Activated CD8-positive, alpha-beta memory T cell treated with anti-CD3 and anti-CD28 coated beads, Interleukin-2, amount 10 ng/mL, durations not matched to agents 7 days and 5 days (primary cell): ENCODE data around the gene PPP1R3F. TPM values are rescaled to one million over a fixed set of nuclear protein-coding genes. Genes with fewer than 3 reads are reported as not detected.

ENCODE experiments used
- ATAC-seq: fragments of 150-1000 bp; cut with Tn5 transposase; one replicate; pipeline ENCODE4 v1.10.0; 2021; ENCODE audit warnings: moderate library complexity
- CTCF ChIA-PET: fragments of 350-600 bp; sonication (Branson Sonifier 250); formaldehyde crosslinking; loops from one replicate; lab custom pipeline; 2021; ENCODE audit warnings: antibody characterized with exemption; lab: Charles Lee
- DNase-seq: peaks from one replicate; pipeline ENCODE4 v3.0.0-alpha.2; 2020
- H3K27ac Mint-ChIP-seq: one replicate; pipeline ENCODE4 v1.8.0; 2021; ENCODE audit warnings: mild to moderate bottlenecking, mixed read lengths
- H3K27me3 Mint-ChIP-seq: one replicate; pipeline ENCODE4 v1.8.0; 2021; ENCODE audit warnings: mixed read lengths
- H3K36me3 Mint-ChIP-seq: one replicate; pipeline ENCODE4 v1.8.0; 2021; ENCODE audit warnings: mild to moderate bottlenecking, mixed read lengths
- H3K4me1 Mint-ChIP-seq: one replicate; pipeline ENCODE4 v1.8.0; 2021; ENCODE audit warnings: mixed read lengths
- H3K4me3 Mint-ChIP-seq: one replicate; pipeline ENCODE4 v1.8.0; 2021; ENCODE audit warnings: mild to moderate bottlenecking, moderate library complexity, mixed read lengths
- H3K9me3 Mint-ChIP-seq: one replicate; pipeline ENCODE4 v1.8.0; 2022; ENCODE audit warnings: low read depth, mixed read lengths
- total RNA-seq, 2 experiments: library from RNA; stranded (reverse); gene quantifications; one replicate each; pipeline ENCODE4 v1.2.3, GENCODE V29; 2021

The PPP1R3F gene
- total RNA-seq, 2 experiments from 2014 or later: 13.9 to 14.4 TPM

DNA sequence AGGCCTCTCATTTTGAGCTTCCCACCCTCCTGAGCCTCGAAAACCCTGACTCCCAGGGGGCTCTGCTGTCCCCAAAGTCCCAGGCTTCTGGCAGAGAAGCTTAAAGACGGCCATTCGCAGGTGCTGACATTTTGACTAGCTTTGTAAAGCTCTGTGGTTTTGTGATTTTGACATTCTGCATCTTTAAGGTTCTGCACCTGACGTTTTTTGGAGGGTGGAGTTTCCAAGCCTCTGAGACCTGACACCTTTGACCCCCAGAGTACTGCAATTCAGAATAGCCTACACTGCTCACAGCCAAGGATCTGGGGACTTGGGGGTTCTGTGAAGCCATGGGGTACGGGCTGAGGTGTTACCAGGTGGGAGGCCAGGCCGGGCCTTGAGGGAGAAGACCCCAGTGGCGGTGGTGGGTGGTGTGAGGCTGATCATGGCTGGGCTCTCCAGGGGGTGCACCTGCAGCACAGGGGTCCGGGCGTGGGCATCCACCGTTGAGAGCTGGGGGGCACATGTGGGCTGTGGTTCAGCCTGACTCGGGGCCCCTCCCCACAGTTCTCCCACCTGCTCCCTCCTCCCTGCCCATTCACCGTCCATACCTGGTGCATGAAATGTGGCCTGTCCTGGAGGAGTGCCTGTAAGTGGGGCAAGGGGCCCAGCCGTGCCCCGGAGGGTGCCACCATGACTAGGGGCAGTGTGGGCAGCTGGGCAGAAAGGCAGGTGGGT, 12.4 kb upstream of the PPP1R3F start:
- Mint-ChIP-seq H3K36me3 (peaks cover 9% of the 10 kb centered on the region), H3K4me3 (no peak overlapping the region), H3K27ac (peak overlapping the region; percentile 43), H3K4me1 (peaks cover 23% of the 10 kb centered on the region), H3K9me3 (no peaks in the 10 kb centered on the region), H3K27me3 (no peaks in the 10 kb centered on the region)
- CTCF ChIA-PET: no interaction called here
- DNase-seq (no peak), ATAC-seq (no peak)

DNA sequence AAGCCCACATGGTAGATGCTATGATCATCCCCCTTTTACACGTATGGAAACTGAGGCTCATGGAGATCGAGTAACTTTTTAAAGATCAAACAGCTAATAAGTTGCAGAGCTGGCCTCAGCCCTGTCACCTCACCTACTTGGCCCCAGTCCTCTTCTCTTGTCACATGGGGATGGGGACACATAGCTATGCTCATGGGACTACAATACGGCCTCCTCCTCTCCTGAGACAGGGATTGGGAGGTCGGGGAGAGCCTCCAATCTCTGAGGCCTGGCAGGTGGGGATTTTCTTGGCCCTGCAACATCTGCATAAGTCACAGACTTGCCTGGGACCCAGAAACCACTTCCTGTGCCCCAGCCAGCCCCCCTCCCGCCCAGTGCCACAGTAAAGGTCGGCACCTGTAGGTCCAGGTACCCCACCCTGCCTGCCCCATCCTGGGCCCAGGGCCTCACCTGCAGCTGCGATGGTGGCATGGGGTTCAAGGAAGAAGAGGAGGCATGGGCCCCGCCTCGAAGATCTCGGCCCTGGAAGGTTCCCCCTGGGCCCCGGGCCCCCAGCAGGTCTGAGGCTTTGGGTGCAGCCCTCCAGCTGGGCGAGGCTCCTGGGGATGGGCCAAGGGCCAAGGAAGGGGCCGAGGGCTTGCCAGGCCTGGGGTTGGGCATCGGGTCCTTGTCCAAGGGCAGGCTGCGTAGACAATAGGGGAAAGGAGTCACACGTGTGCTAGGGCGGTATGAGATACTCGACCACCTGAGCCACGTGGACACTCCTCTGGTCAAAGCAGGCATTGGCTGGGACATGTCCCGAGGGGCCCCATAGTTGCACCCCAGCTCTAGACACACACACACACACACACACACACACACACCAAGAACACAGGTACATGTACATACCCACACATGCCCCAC, 11.5 kb upstream of the PPP1R3F start:
- Mint-ChIP-seq H3K27ac (peak overlapping the region; percentile 43), H3K4me3 (no peak overlapping the region), H3K4me1 (peaks cover 30% of the 10 kb centered on the region), H3K36me3 (peaks cover 6% of the 10 kb centered on the region), H3K9me3 (no peaks in the 10 kb centered on the region), H3K27me3 (no peaks in the 10 kb centered on the region)
- DNase-seq: no peak
- CTCF ChIA-PET: no interaction called here
- ATAC-seq: no peak

DNA sequence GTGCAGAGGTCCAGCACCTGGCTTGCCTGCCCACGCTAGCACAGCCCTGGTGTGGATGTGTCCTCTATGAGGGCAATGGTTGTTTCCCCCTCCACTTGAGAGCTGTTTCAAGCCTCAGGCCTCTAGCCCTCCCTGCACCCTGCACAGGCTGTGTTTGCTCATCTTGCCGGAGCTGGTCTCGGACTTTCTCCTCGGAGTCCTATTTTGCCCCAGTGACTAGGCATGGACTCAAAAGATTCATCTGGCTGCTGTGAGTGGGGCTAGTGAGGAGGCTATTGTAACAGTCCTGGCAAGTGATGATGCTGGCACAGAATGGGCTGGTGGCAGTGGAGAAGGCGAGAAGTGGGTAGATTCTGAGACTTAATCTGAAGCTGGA, 10.9 kb upstream of the PPP1R3F start:
- Mint-ChIP-seq H3K4me3 (no peak overlapping the region), H3K27ac (peak overlapping the region; percentile 53), H3K9me3 (no peaks in the 10 kb centered on the region), H3K27me3 (no peaks in the 10 kb centered on the region), H3K36me3 (peaks cover 6% of the 10 kb centered on the region), H3K4me1 (peaks cover 32% of the 10 kb centered on the region)
- CTCF ChIA-PET: no interaction called here
- DNase-seq (no peak), ATAC-seq (no peak)

DNA sequence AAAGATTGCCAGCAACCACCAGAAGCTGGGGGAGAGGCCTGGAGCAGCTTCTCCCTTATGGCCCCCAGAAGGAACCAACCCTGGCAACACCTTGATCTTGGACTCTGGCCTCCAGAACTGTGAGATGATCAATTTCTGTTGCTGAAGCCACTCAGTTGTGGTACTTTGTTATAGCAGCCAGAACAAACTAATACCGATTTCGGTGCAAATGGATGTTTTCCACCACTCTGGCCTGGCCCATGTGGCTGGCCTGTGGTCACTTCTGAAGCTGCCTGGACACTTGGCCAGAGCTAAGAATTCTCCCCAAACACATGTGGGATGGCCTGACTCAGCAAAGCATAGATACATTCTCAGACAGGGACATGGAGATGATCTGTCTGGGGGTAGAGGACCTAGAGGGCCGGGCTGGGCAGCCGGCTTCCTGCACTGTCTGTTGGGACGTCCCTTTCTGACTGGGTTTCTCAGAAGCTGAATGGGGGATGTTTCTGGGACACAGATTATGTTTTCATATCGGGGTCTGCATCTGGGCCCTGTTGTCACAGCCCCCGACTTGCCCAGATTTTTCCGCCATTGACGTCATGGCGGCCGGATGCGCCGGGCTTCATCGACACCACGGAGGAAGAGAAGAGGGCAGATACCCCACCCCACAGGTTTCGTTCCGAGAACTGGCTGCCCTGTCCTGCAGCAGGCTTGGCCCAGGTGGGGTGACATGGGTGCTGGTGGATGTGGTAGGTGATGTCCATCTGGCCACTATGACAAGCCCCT, 9.2 kb upstream of the PPP1R3F start:
- CTCF ChIA-PET: no interaction called here
- Mint-ChIP-seq H3K4me3 (no peak overlapping the region), H3K27me3 (no peaks in the 10 kb centered on the region), H3K4me1 (peaks cover 46% of the 10 kb centered on the region), H3K9me3 (no peaks in the 10 kb centered on the region), H3K36me3 (peaks cover 6% of the 10 kb centered on the region), H3K27ac (peak overlapping the region; percentile 55)
- DNase-seq (no peak), ATAC-seq (no peak)

DNA sequence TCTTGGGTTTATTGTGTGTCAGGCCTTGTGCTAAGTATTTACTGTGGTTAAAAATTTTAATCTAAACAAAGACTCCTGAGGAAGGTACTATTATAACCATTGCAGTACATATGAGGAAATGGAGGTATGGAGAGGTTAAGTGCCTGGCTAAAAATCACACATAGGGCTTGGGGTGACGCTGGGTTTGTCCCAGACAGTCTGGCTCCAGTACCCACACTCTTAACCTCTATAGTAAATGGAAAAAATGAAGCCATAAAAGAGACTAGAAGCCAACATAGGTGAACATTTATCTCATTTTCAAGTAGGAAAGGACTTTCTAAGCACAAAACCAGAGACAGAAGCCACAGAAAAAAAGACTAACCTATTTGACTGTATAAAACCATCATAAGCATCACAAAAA, 7.0 kb upstream of the PPP1R3F start:
- H3K4me3 Mint-ChIP-seq: peak overlapping the region; percentile 82
- H3K36me3 Mint-ChIP-seq: peaks cover 6% of the 10 kb centered on the region
- no peaks in the 10 kb centered on the region for H3K27me3 Mint-ChIP-seq
- peaks cover 53% of the 10 kb centered on the region for H3K4me1 Mint-ChIP-seq
- DNase-seq (no peak), ATAC-seq (no peak)
- H3K9me3 Mint-ChIP-seq: no peaks in the 10 kb centered on the region
- CTCF ChIA-PET: no interaction called here
- peak overlapping the region; percentile 72 for H3K27ac Mint-ChIP-seq

DNA sequence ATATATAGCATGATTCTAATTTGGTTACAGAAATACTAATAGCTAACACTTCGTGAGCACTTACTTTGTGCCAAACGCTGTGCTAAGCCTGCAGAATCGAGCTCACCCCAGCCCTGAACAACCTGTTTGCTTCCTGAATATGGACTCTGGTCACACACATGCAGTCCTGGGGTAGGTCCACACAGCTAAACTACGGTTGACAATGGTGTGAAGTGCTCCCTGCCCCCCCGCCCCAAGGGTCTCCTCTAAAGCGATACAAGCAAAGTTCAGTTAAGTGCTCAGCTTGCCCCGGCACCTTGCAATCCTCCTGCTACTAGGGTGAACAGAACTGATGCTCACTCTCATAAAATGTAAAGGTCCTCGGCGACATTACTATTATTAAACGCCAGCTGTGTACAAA, 6.0 kb upstream of the PPP1R3F start:
- CTCF ChIA-PET: no interaction called here
- peak overlapping the region; percentile 83 for H3K27ac Mint-ChIP-seq
- peak overlapping the region; percentile 82 for H3K4me3 Mint-ChIP-seq
- no peak for DNase-seq
- H3K27me3 Mint-ChIP-seq: no peaks in the 10 kb centered on the region
- peaks cover 55% of the 10 kb centered on the region for H3K4me1 Mint-ChIP-seq
- no peaks in the 10 kb centered on the region for H3K9me3 Mint-ChIP-seq
- ATAC-seq: no peak
- peaks cover 6% of the 10 kb centered on the region for H3K36me3 Mint-ChIP-seq

DNA sequence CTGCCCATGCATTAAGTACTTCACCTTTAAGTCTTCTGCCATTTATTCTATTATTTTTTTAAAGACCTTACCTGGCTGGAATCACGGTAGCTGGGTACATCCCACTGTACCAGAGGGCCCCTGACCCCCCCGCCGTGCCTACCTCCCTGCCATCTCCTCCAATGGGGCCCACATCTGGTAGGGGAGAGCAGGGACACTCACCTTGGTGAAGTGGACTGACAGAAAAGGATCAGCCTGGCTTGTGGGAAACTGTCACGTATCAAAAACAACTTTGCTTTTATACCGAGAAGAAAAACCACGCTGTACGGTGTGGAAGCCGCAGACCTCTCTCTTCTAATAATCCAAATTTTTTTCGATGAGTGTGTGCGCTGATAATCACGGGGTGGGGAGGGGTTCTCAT, 5.1 kb upstream of the PPP1R3F start, which contains the start of gene FOXP3:
FOXP3 (minus strand) TSS at position 251 of the 400 bp plus-strand sequence. CDS start 6,205 bp downstream, outside the sequence.
- Mint-ChIP-seq H3K27ac (peak within 1 kb of the TSS; percentile 83), H3K4me1 (peaks cover 50% of the 10 kb centered on the region)

DNA sequence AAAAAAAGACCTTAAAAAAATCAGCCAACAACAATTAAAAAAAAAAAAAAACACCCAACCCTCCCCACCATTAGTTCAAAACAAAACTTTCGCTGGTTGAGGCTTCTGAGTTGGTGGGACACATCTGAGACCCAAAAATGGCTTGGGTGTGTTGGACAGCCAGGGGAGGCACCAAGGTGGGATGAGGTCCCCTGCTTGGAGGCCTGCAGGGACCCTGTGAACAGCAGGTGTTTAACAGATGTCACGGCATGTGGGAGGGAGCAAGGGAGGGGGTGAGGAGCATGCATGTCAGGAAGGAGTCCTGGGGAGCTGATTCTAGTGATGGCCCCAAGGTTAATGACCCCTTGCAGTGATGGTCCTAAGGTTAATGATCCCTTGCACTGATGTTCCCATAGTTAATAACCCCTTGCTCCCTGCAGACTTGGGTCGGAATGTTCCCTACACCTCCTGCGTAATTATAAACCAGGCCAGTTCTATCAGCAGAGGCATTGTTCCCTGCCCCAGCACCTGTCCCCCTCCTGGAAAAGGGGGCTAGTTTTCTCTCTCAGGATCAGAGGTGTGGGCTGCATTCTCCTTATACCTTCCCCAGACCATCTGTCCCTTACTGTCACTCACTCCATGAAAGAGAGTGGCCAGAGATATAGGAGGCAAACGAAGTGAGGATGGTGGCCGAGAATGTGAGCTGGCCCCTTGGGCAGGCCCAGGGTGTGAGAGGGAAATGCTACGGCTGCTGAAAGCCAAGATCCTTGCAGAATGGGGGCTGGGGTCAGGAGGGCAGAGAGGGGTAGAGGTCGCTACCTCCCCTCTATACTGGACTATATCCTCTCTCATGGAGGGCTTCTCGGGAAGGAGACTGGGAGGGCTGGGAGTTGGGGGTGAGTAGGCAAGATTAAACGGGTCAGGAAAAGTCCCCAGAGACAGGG, 2.8 kb upstream of the PPP1R3F start:
- DNase-seq: no peak
- no peak for ATAC-seq
- H3K27me3 Mint-ChIP-seq: no peaks in the 10 kb centered on the region
- H3K9me3 Mint-ChIP-seq: no peaks in the 10 kb centered on the region
- no peak overlapping the region for H3K4me3 Mint-ChIP-seq
- peaks cover 14% of the 10 kb centered on the region for H3K36me3 Mint-ChIP-seq
- peaks cover 56% of the 10 kb centered on the region for H3K4me1 Mint-ChIP-seq
- peak overlapping the region; percentile 62 for H3K27ac Mint-ChIP-seq
- CTCF ChIA-PET: interaction anchor here (0.9 to 1.0 kb wide), 2 partner anchors 37 to 103 kb away, joined by 3 read pairs; no protein-coding TSS in a partner anchor

More for the DNA sequence above, 5.1 kb upstream of the PPP1R3F start, which contains the start of gene FOXP3:
- H3K4me3 Mint-ChIP-seq: peak within 1 kb of the TSS; percentile 82
- H3K36me3 Mint-ChIP-seq: peaks cover 6% of the 10 kb centered on the region
- no peaks in the 10 kb centered on the region for H3K27me3 Mint-ChIP-seq
- DNase-seq (no peak), ATAC-seq (no peak)
- no peaks in the 10 kb centered on the region for H3K9me3 Mint-ChIP-seq
- CTCF ChIA-PET: no interaction called here

DNA sequence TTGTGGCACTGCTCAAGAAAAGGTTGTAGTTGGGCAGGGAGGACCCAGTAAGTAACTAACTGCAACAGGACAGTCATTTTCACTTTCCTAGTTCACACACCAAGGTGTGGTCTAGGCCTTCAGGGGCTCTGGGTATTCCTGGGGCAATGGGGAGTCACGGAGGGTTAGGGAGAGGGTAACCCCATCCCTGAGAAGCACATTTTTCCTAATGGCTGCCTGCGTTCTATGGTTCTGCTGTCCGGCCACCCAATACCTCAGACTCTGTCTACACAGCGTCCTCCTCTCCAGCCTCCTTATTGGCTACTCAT, 937 bp upstream of the PPP1R3F start:
- no peak for DNase-seq
- Mint-ChIP-seq H3K4me1 (peaks cover 61% of the 10 kb centered on the region), H3K36me3 (peaks cover 17% of the 10 kb centered on the region), H3K9me3 (no peaks in the 10 kb centered on the region), H3K27ac (peak overlapping the region; percentile 100), H3K4me3 (peak overlapping the region; percentile 98), H3K27me3 (no peaks in the 10 kb centered on the region)
- ATAC-seq: no peak
- CTCF ChIA-PET: interaction anchor here (2.0 kb wide), 1 partner anchor 76 kb away, joined by 7 read pairs; no protein-coding TSS in a partner anchor

DNA sequence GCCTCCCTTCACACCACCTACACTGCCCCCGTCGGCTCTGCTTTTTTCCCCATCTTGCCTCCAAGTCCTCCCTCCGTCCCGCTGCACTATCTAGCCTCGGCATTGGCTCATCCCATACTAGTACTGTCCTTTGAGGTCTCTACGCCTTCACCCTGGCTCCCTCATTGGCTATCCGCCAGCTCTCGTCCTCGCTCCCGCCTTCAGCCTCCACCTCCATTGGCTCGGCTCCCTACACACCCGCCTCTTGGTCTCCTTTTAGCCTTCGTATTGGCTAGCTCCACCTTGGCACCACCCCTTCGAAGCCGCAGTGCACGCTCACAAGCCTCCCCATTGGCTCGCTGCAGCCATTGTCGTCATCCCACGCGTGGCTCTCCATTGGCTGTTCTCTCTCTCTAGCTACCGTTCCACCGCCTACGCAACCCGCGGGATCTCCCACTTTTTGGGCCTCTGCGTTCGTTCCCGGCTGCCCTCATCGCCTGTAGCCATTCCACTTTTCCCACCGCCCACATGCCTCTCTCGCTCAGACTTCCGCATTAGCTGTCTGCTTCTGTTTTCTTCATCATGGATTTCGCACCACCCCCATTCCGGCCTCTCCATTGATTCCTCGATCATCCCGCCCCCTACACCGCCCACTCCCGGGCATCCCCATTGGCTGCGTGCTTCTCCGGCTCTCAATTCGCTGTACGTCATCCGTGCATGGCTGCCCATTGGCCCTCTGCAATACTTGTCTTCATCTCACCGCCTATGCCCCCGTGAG, 405 bp upstream of the PPP1R3F start:
- peaks cover 62% of the 10 kb centered on the region for H3K4me1 Mint-ChIP-seq
- CTCF ChIA-PET: interaction anchor here (2.0 kb wide), 1 partner anchor 76 kb away, joined by 7 read pairs; no protein-coding TSS in a partner anchor
- H3K9me3 Mint-ChIP-seq: no peaks in the 10 kb centered on the region
- H3K36me3 Mint-ChIP-seq: peaks cover 17% of the 10 kb centered on the region
- H3K4me3 Mint-ChIP-seq: peak overlapping the region; percentile 98
- no peaks in the 10 kb centered on the region for H3K27me3 Mint-ChIP-seq
- peak; percentile 97 for DNase-seq
- peak; percentile 84 for ATAC-seq
- peak overlapping the region; percentile 100 for H3K27ac Mint-ChIP-seq

DNA sequence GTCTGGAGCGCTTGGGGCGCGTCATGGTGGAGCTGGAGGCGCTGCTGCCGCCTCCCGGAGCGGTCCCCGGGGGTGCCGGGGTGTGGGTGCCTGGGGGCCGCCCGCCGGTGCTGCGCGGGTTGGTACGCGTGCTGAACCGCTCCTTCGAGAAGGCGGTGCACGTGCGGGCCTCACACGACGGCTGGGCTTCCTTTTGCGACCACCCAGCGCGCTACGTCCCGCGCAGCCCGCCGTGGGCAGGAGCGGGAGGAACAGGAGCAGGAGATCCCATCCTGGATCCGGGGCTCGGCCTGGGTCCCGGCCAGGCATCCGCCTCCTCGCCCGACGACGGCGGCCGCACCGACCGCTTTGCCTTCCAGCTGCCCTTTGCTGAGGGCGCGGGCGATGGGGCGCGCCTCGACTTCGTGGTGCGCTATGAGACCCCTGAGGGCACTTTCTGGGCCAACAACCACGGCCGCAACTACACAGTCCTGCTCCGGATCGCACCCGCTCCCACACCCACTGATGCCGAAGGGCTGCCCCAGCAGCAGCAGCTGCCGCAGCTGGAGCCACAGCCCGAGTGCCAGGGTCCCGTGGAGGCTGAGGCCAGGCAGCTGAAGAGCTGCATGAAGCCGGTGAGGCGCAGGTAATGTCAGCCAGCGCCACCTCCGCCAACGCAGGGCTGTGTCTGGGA, 792 bp downstream of the PPP1R3F start:
- H3K36me3 Mint-ChIP-seq: peaks cover 29% of the 10 kb centered on the region
- CTCF ChIA-PET: interaction anchor here (2.6 kb wide), 1 partner anchor 11 kb away, joined by 5 read pairs; no protein-coding TSS in a partner anchor
- H3K4me1 Mint-ChIP-seq: peaks cover 64% of the 10 kb centered on the region
- ATAC-seq (no peak), DNase-seq (no peak)
- no peaks in the 10 kb centered on the region for H3K27me3 Mint-ChIP-seq
- no peaks in the 10 kb centered on the region for H3K9me3 Mint-ChIP-seq
- peak overlapping the region; percentile 95 for H3K27ac Mint-ChIP-seq
- H3K4me3 Mint-ChIP-seq: peak overlapping the region; percentile 80
